Hepatocyte (in vitro differentiated cells): Measurements from ENCODE around the gene SIDT1. TPM values are rescaled to one million over a fixed set of nuclear protein-coding genes. Genes with fewer than 3 reads are reported as not detected.

Experiments
- DNase-seq: peaks from one replicate; pipeline ENCODE4 v3.0.0-alpha.2; 2016; ENCODE audit warnings: low spot score
- H2AFZ ChIP-seq: fragments of 200-600 bp; sonication (generic); 2 replicates; pipeline ENCODE4 v1.6.0; 2016; ENCODE audit warnings: antibody characterized with exemption, mild to moderate bottlenecking
- H3K27ac ChIP-seq: fragments of 200-600 bp; sonication (generic); 2 replicates; pipeline ENCODE4 v1.5.1; 2016; ENCODE audit warnings: mild to moderate bottlenecking
- H3K27me3 ChIP-seq: fragments of 200-600 bp; sonication (generic); 2 replicates; pipeline ENCODE4 v1.6.1; 2016
- H3K36me3 ChIP-seq: fragments of 200-600 bp; sonication (generic); replicated peaks from 2 replicates; pipeline ENCODE4 v1.5.1; 2016; ENCODE audit warnings: low read depth; ENCODE audit not compliant: insufficient read depth
- H3K4me1 ChIP-seq: fragments of 200-600 bp; sonication (generic); 2 replicates; pipeline ENCODE4 v1.5.1; 2016; ENCODE audit warnings: mild to moderate bottlenecking, moderate library complexity; ENCODE audit not compliant: insufficient read depth
- H3K4me2 ChIP-seq: fragments of 200-600 bp; sonication (generic); 2 replicates; pipeline ENCODE4 v1.6.0; 2016
- H3K4me3 ChIP-seq: fragments of 200-600 bp; sonication (generic); 2 replicates; pipeline ENCODE4 v1.5.1; 2016; ENCODE audit warnings: mild to moderate bottlenecking
- H3K79me2 ChIP-seq: fragments of 200-600 bp; sonication (generic); 2 replicates; pipeline ENCODE4 v1.6.0; 2017; ENCODE audit warnings: mild to moderate bottlenecking
- H3K9me2 ChIP-seq: fragments of 200-600 bp; sonication (generic); replicated peaks from 2 replicates; pipeline ENCODE4 v1.6.0; 2017; ENCODE audit warnings: mild to moderate bottlenecking; ENCODE audit not compliant: insufficient read depth
- H3K9me3 ChIP-seq: fragments of 200-600 bp; sonication (generic); 2 replicates; pipeline ENCODE4 v1.5.1; 2016; ENCODE audit warnings: low read depth, mild to moderate bottlenecking
- H4K20me1 ChIP-seq: fragments of 200-600 bp; sonication (generic); 2 replicates; pipeline ENCODE4 v1.6.0; 2016; ENCODE audit warnings: mild to moderate bottlenecking; ENCODE audit not compliant: insufficient read depth, poor library complexity, severe bottlenecking
- EZH2 ChIP-seq: fragments of 200-600 bp; sonication (generic); IDR thresholded peaks from 2 replicates; pipeline ENCODE4 v1.6.1; 2016; ENCODE audit warnings: antibody characterized with exemption, mild to moderate bottlenecking, borderline replicate concordance
- EZH2phosphoT487 ChIP-seq: fragments of 200-600 bp; sonication (generic); IDR thresholded peaks from one replicate; pipeline ENCODE4 v1.6.1; 2018; ENCODE audit warnings: antibody characterized with exemption, mild to moderate bottlenecking, low read depth, moderate library complexity; ENCODE audit not compliant: unreplicated experiment, severe bottlenecking
- WGBS: methylation state at CpG from one replicate; pipeline ENCODE4 v1.1.6; 2016; ENCODE audit warnings: low lambda C conversion rate; ENCODE audit errors: missing lambda C conversion rate; 5-methylcytosine and 5-hydroxymethylcytosine counted together
- polyA plus RNA-seq: library from polyadenylated mRNA; unstranded; fragments of >200 nt; fragmentation: Nextera tagmentation; extraction: Ambion mirVana; gene quantifications from 2 replicates; pipeline ENCODE4 v1.2.1, GENCODE V29; 2016
- total RNA-seq: library from RNA; depleted of rRNA; stranded (reverse); fragments of >200 nt; gene quantifications from 2 replicates; pipeline ENCODE4 v1.2.3, GENCODE V29; 2014
- TF ChIP-seq, protein P1 (sequence below): fragments of 200-600 bp; sonication (generic); IDR thresholded peaks from 2 replicates; pipeline ENCODE4 v1.5.1; 2016; ENCODE audit warnings: antibody characterized with exemption, mild to moderate bottlenecking; ENCODE audit not compliant: poor library complexity

SIDT1 gene
- total and polyA plus RNA-seq, 2 experiments from 2014 or later = 0.18 to 0.90 TPM

DNA sequence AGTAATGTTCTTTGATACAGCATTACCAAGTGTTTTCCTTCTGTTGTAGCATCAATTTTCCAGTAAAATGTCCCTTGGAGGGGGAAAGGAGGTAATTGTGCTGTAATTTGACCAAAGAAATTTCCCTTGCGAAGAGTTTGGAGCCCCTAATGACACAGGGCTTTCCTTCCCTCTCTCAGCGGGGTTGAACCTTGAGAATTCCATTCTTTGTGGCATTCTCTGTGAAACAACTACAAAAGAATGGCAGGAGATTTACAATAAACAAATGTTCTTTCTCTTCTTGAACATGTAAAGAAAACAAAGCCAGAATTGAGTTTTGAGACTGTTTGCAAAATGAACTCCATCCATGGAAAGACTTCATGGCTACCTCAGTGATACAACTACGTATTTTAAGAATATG lies 53.4 kb downstream of the SIDT1 start:
- H3K36me3 ChIP-seq = no peaks in the 10 kb centered on the region
- no peaks in the 10 kb centered on the region for H3K9me2 ChIP-seq
- no peaks in the 10 kb centered on the region for H3K79me2 ChIP-seq
- TF ChIP-seq, protein P1, sequence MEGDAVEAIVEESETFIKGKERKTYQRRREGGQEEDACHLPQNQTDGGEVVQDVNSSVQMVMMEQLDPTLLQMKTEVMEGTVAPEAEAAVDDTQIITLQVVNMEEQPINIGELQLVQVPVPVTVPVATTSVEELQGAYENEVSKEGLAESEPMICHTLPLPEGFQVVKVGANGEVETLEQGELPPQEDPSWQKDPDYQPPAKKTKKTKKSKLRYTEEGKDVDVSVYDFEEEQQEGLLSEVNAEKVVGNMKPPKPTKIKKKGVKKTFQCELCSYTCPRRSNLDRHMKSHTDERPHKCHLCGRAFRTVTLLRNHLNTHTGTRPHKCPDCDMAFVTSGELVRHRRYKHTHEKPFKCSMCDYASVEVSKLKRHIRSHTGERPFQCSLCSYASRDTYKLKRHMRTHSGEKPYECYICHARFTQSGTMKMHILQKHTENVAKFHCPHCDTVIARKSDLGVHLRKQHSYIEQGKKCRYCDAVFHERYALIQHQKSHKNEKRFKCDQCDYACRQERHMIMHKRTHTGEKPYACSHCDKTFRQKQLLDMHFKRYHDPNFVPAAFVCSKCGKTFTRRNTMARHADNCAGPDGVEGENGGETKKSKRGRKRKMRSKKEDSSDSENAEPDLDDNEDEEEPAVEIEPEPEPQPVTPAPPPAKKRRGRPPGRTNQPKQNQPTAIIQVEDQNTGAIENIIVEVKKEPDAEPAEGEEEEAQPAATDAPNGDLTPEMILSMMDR = no peak
- TF ChIP-seq EZH2 = no peak
- TF ChIP-seq EZH2phosphoT487 = no peak
- H2AFZ ChIP-seq = no peak overlapping the region
- H3K4me2 ChIP-seq = no peak overlapping the region
- no peaks in the 10 kb centered on the region for H4K20me1 ChIP-seq
- H3K27ac ChIP-seq = no peak overlapping the region
- WGBS = 78% methylated on average over 3 of the region's 3 CpGs
- no peaks in the 10 kb centered on the region for H3K9me3 ChIP-seq
- no peaks in the 10 kb centered on the region for H3K4me1 ChIP-seq
- no peak overlapping the region for H3K4me3 ChIP-seq
- no peaks in the 10 kb centered on the region for H3K27me3 ChIP-seq
- DNase-seq = no peak

DNA sequence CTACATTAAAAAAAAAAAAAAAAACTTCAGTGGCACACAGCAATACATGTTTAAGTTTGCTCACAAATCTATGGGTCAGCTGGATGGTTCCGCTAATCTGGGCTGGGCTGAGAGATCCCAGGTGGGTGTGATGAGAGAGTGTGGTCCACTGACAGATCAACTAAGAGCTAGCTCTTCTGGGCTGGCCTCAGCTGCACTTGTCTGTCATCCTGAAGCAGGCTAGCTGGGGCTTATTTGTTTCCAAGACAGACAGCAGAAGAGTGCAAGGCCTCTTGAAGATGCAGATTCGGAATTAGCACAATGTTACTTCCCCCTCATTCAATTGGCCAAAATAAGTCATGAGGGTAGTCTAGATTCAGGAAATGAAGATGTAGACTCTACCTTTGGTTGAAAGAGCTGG lies 56.5 kb downstream of the SIDT1 start:
- H3K9me2 ChIP-seq = no peaks in the 10 kb centered on the region
- H3K4me2 ChIP-seq = no peak overlapping the region
- TF ChIP-seq EZH2 (no peak), EZH2phosphoT487 (no peak)
- TF ChIP-seq, protein P1 = no peak
- WGBS = 95% methylated on average over 2 of the region's 2 CpGs
- H3K4me3 ChIP-seq = no peak overlapping the region
- H2AFZ ChIP-seq = no peak overlapping the region
- no peaks in the 10 kb centered on the region for H3K27me3 ChIP-seq
- H3K27ac ChIP-seq = no peak overlapping the region
- no peaks in the 10 kb centered on the region for H3K4me1 ChIP-seq
- H4K20me1 ChIP-seq = no peaks in the 10 kb centered on the region
- H3K9me3 ChIP-seq = no peaks in the 10 kb centered on the region
- H3K79me2 ChIP-seq = no peaks in the 10 kb centered on the region
- DNase-seq = no peak
- no peaks in the 10 kb centered on the region for H3K36me3 ChIP-seq

DNA sequence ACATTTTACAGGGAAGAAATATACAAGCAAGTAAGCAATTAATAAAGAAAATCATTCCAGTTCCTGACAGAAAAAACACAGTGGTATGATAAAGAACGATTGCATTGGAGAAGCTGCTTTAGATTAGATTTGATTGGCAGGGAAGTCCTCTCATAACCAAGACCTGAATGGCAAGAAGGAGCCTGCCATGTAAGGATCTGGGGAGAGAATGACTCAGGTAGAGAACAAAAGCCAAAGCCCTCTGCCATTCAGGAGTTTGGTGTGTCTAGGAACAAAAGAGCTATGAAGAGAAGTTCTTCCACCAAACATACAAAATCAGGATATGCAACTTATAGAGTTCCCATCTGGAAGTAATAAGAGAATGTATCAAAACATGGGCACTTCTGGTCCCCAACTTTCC lies 57.6 kb downstream of the SIDT1 start:
- H4K20me1 ChIP-seq = no peaks in the 10 kb centered on the region
- H3K27me3 ChIP-seq = no peaks in the 10 kb centered on the region
- H3K9me2 ChIP-seq = no peaks in the 10 kb centered on the region
- DNase-seq = no peak
- no peaks in the 10 kb centered on the region for H3K9me3 ChIP-seq
- no peak overlapping the region for H3K4me2 ChIP-seq
- no peaks in the 10 kb centered on the region for H3K79me2 ChIP-seq
- H3K27ac ChIP-seq = no peak overlapping the region
- no peaks in the 10 kb centered on the region for H3K36me3 ChIP-seq
- no peak overlapping the region for H3K4me3 ChIP-seq
- WGBS = 68% methylated on average over 1 of the region's 1 CpG
- H3K4me1 ChIP-seq = no peaks in the 10 kb centered on the region
- TF ChIP-seq, protein P1 = no peak
- TF ChIP-seq EZH2 (no peak), EZH2phosphoT487 (no peak)
- no peak overlapping the region for H2AFZ ChIP-seq

DNA sequence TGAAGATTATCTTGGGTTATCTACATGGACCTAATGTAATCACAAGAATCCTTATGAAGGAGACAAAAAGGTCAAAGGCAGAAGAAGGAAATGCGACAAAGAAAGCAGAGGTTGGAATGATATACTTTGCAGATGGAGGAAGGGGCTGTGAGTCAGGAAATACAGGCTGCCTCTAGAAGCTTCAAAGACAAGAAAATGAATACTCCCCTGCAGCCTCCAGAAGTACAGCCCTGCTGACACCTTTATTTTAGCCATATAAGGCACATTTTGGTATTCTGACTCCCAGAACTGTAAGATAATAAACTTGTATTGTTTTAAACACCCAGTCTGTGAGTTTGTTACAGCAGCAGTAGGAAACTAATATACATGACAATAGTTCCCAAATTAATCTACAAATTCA lies 58.6 kb downstream of the SIDT1 start:
- H3K4me2 ChIP-seq = no peak overlapping the region
- H3K27ac ChIP-seq = no peak overlapping the region
- no peak for DNase-seq
- no peak for TF ChIP-seq EZH2phosphoT487
- TF ChIP-seq, protein P1 = no peak
- no peak for TF ChIP-seq EZH2
- H3K9me3 ChIP-seq = no peaks in the 10 kb centered on the region
- no peaks in the 10 kb centered on the region for H3K4me1 ChIP-seq
- H3K79me2 ChIP-seq = no peaks in the 10 kb centered on the region
- 61% methylated on average over 1 of the region's 1 CpG for WGBS
- H3K4me3 ChIP-seq = no peak overlapping the region
- H3K36me3 ChIP-seq = no peaks in the 10 kb centered on the region
- no peaks in the 10 kb centered on the region for H3K27me3 ChIP-seq
- H2AFZ ChIP-seq = no peak overlapping the region
- no peaks in the 10 kb centered on the region for H3K9me2 ChIP-seq
- no peaks in the 10 kb centered on the region for H4K20me1 ChIP-seq
